Measurements from ENCODE around the gene FRMD8.

Gene FRMD8

DNA sequence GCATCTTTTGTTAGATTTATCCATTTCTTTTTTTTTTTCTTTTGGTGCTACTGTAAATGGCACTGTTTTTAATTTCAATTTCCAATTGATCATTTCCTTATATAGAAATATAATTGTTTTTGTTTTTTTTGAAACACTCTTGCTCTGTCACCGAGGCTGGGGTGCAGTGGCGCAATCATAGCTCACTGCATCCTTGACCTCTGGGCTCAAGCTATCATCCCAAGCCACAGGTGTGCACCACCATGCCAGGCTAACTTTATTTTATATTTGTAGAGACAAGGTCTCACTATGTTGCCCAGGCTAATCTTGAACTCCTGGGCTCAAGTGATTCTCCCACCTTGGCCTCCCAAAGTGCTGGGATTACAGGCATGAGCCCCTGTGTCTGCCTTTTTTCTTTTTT is 16.4 kb downstream of the FRMD8 start:
- ATAC-seq (ENCODE audit: low read depth): no peak
- Histone ChIP-seq H3K27ac (ENCODE audit: poor library complexity, severe bottlenecking) (no peak overlapping the region), H3K27me3 (ENCODE audit: insufficient read depth, poor library complexity, severe bottlenecking) (no peaks in the 10 kb centered on the region), H3K4me3 (ENCODE audit: severe bottlenecking) (no peak overlapping the region), H3K36me3 (ENCODE audit: low read depth) (peaks cover 52% of the 10 kb centered on the region), H3K4me1 (ENCODE audit: insufficient read depth, poor library complexity, severe bottlenecking) (no peaks in the 10 kb centered on the region), H3K9me3 (ENCODE audit: severe bottlenecking) (no peaks in the 10 kb centered on the region)
- TF ChIP-seq, protein P1, sequence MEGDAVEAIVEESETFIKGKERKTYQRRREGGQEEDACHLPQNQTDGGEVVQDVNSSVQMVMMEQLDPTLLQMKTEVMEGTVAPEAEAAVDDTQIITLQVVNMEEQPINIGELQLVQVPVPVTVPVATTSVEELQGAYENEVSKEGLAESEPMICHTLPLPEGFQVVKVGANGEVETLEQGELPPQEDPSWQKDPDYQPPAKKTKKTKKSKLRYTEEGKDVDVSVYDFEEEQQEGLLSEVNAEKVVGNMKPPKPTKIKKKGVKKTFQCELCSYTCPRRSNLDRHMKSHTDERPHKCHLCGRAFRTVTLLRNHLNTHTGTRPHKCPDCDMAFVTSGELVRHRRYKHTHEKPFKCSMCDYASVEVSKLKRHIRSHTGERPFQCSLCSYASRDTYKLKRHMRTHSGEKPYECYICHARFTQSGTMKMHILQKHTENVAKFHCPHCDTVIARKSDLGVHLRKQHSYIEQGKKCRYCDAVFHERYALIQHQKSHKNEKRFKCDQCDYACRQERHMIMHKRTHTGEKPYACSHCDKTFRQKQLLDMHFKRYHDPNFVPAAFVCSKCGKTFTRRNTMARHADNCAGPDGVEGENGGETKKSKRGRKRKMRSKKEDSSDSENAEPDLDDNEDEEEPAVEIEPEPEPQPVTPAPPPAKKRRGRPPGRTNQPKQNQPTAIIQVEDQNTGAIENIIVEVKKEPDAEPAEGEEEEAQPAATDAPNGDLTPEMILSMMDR (IDR thresholded peaks at IDR 0.05; ENCODE audit: poor library complexity, severe bottlenecking): no peak
- DNase-seq (ENCODE audit: low spot score): no peak

DNA sequence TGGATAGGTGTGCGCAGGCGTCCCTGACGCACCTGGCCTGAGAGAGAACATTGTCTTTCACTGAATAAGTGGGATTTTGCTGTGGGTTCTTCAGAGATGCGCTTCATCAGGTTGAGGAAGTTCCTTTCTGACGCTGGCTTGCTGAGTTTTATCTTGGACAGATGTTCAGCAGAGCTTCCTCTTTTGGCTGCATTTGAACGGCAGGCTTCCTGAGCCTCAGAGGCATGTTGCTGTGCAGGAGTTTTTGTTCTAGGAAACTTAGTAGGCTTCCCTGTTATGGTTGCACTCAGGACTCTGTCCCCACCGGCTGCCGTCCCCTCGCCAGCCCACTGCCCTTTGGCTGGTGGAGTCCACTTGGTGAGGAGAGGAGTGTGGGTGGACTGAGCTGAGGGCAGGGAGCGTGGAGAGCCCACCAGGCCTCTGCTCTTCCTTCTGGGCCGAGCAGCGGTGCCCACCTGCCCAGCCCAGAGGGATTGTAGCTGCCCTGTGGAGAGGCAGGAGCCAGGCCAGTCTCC is 17.2 kb downstream of the FRMD8 start:
- DNase-seq (ENCODE audit: low spot score) (no peak), ATAC-seq (ENCODE audit: low read depth) (no peak)
- Histone ChIP-seq H3K9me3 (ENCODE audit: severe bottlenecking) (no peaks in the 10 kb centered on the region), H3K4me1 (ENCODE audit: insufficient read depth, poor library complexity, severe bottlenecking) (no peaks in the 10 kb centered on the region), H3K27ac (ENCODE audit: poor library complexity, severe bottlenecking) (no peak overlapping the region), H3K27me3 (ENCODE audit: insufficient read depth, poor library complexity, severe bottlenecking) (no peaks in the 10 kb centered on the region), H3K36me3 (ENCODE audit: low read depth) (peaks cover 52% of the 10 kb centered on the region), H3K4me3 (ENCODE audit: severe bottlenecking) (no peak overlapping the region)
- TF ChIP-seq, protein P1 (IDR thresholded peaks at IDR 0.05; ENCODE audit: poor library complexity, severe bottlenecking): no peak

DNA sequence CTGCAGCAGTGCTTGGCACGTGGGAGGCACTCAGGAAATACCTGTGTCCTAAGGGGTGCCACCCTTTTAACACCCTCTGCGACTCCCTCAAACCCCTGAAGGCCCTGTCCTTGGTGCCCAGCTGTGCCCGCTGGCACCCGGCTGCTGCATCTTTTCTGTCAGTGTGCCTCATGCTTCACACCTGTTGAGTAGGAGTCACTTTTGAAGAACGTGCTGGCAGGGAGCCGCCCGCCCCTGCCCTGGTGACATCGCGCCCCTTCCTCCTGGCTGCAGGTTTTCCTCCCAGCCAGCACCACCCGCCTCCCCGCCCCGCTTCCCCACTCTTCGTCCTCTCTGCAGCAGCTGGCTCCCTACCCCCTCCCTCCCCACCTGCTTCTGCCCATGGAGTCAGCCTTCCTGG is 17.8 kb downstream of the FRMD8 start:
- H3K27me3 ChIP-seq (ENCODE audit: insufficient read depth, poor library complexity, severe bottlenecking): no peaks in the 10 kb centered on the region
- H3K27ac ChIP-seq (ENCODE audit: poor library complexity, severe bottlenecking): no peak overlapping the region
- no peak for ATAC-seq (ENCODE audit: low read depth)
- peaks cover 58% of the 10 kb centered on the region for H3K36me3 ChIP-seq (ENCODE audit: low read depth)
- TF ChIP-seq, protein P1 (IDR thresholded peaks at IDR 0.05; ENCODE audit: poor library complexity, severe bottlenecking): no peak
- H3K4me1 ChIP-seq (ENCODE audit: insufficient read depth, poor library complexity, severe bottlenecking): no peaks in the 10 kb centered on the region
- H3K4me3 ChIP-seq (ENCODE audit: severe bottlenecking): no peak overlapping the region
- H3K9me3 ChIP-seq (ENCODE audit: severe bottlenecking): no peaks in the 10 kb centered on the region
- DNase-seq (ENCODE audit: low spot score): no peak

- ATAC-seq (ENCODE audit: low read depth) (no peak), DNase-seq (ENCODE audit: low spot score) (no peak)
- TF ChIP-seq, protein P1 (IDR thresholded peaks at IDR 0.05; ENCODE audit: poor library complexity, severe bottlenecking): no peak
- Histone ChIP-seq H3K9me3 (ENCODE audit: severe bottlenecking) (no peaks in the 10 kb centered on the region), H3K27me3 (ENCODE audit: insufficient read depth, poor library complexity, severe bottlenecking) (no peaks in the 10 kb centered on the region), H3K4me1 (ENCODE audit: insufficient read depth, poor library complexity, severe bottlenecking) (no peaks in the 10 kb centered on the region), H3K27ac (ENCODE audit: poor library complexity, severe bottlenecking) (no peak overlapping the region), H3K4me3 (ENCODE audit: severe bottlenecking) (no peak overlapping the region), H3K36me3 (ENCODE audit: low read depth) (peaks cover 60% of the 10 kb centered on the region)
Measured at GRCh38 chr11:65404638-65405339, 18.4 kb downstream of the FRMD8 start.

Data from RWPE2 (cell line).